GM18873 (cell line): ENCODE results near the gene OGT.
"Not testable (repeated sequence)": the region's sequence is repeated elsewhere in the genome, so short reads cannot be mapped to it uniquely, and the experiment has no call there.

Source experiments
- ATAC-seq: cut with Tn5 transposase; IDR thresholded peaks from one replicate; pipeline ENCODE4 v1.9.1; 2021; ENCODE audit warnings: mild to moderate bottlenecking, moderate library complexity, moderate number of reproducible peaks; ENCODE audit not compliant: unreplicated experiment, low FRiP score

The OGT gene

GRCh38 chrX:71532753-71533425, at the start of gene OGT:
Gene OGT, plus strand, starts transcription at chrX:71533104. Its CDS starts 196 bp downstream, at chrX:71533300.
- ATAC-seq, result peak; percentile 59

DNA sequence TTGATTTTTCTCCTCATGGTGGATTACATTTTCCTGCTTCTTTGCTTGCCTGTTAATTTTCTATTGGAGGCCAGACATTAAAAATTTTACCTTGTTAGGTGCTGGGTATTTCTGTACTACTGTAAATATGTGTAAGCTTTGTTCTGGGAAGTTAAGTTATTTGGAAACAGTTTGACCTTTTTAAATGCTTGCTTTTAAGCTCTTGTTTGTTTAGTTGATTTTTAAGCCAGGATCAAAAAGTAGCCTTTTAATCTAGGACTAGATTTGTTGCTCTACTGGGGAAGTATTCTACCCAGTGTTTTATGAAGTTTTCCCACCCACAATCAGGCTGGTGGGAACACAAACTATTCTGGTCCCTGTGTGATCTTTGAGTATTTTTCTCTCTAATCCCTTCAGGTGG, 45.1 kb upstream of the OGT start:
- no peak for ATAC-seq

GRCh38 chrX:71489540-71489939, 43.4 kb upstream of the OGT start:
- ATAC-seq, result no peak

DNA sequence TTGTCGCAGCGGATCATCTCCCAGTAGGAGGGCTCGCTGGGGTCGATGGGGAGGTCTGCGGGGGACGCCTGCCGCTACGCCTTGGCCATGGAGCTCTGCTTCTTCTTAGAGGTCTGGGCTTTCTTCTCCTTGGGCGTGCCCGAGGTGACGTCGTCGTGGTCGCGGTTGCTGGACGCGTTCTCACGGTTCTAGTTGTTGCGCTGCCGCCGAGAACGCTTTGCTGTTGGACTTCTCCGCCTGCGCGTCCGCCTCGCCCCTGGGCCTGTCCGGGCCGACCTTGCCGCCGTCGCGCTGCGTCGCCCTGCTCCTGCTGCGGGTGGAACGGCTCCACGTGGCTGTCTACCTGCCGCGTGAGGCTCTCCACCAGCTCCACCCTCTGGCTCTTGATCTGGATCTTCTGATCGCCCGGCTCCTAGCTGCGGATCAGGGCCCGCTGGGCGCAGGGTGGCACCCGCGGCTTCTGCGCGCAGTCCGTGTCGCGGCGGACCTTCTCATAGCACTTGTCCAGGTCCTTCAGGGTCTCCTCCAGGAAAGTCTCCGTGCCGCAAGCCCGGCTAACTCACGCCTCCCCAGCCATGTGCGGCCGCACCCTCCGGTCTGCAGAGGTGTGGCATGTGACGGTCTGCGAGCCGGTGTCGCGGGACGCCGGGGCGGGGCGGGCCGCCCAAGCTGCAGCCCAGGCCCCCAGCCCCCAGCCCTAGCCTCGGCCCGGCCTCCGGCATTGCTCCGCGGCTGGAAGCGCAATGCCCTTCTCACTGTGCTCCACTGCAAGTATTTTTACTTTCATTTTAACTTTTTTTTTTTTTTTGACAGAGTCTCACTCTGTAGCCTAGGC, 40.5 kb upstream of the OGT start:
- ATAC-seq, result no peak

GRCh38 chrX:71493111-71493613, 39.7 kb upstream of the OGT start:
- ATAC-seq, result no peak

- ATAC-seq, result not testable (repeated sequence)
These were observed 36.9 kb upstream of the OGT start for GRCh38 chrX:71495979-71496378.

DNA sequence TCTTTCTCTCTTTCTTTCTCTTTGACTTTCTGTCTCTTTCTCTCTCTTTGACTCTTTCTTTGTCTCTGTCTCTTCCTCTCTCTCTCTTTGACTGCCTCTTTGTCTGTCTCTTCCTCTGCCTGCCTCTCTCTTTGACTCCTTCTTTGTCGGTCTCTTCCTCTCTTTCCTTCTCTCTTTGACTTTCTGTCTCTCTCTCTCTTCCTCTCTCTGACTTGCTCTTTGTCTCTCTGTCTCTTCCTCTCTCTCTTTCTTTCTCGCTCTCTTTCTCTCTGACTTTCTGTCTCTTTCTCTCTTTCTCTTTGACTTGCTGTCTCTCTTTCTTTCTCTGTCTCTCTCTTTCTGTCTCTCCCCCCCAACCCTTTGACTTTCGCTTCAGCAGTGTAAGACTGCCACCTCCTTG, 36.4 kb upstream of the OGT start:
- ATAC-seq, result no peak

DNA sequence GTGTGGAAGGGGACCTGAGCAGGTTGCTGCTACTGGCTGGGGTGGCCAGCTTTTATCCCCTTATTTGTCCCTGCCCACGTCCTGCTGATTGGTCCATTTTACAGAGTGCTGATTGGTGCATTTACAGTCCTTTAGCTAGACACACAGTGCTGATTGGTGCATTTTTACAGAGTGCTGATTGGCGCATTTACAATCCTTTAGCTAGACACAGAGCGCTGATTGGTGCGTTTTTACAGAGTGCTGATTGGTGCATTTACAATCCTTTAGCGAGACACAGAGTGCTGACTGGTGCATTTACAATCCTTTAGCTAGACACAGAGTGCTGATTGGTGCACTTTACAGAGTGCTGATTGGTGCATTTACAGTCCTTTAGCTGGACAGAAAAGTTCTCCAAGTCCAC, 30.8 kb upstream of the OGT start:
- not testable (repeated sequence) for ATAC-seq

GRCh38 chrX:71504346-71504745, 28.6 kb upstream of the OGT start:
- no peak for ATAC-seq

DNA sequence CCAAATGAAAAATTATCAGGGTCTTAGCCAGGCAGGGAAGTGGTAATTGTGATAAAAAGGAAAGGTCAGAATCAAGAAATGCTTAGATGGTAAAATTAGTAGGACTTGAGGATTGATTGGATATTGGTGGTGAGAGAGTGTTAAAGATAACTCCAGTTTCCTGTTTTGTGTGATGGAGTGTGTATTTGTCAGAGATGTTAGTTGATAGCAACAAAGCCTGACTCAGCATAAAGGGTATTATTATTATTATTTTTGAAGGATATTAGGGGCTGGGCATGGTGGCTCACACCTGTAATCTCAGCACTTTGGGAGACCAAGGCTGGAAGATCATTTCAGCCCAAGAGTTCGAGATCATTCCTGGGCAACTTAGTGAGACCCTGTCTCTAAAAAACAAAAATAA, 23.6 kb upstream of the OGT start:
- ATAC-seq, result no peak

DNA sequence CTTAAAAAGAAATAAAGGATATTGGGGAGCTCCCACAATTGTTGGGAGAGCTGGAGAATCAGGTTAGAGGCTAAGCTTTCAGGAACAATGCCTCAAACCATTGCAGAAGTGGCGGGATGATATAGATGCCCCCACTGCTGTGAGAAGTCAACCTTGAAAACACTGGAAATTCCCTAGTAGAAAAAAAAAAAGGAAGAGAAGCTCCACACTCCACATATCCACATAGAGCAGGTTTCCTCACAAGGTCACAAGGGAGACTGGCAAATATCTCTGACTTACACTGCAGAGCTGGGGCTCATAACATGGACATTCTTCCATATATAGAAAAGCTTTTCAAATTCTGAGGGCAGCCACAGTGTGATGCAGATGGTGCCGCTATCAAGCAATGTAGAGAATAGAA, 22.7 kb upstream of the OGT start:
- no peak for ATAC-seq

GRCh38 chrX:71513731-71514130, 19.2 kb upstream of the OGT start:
- ATAC-seq, result not testable (repeated sequence)

DNA sequence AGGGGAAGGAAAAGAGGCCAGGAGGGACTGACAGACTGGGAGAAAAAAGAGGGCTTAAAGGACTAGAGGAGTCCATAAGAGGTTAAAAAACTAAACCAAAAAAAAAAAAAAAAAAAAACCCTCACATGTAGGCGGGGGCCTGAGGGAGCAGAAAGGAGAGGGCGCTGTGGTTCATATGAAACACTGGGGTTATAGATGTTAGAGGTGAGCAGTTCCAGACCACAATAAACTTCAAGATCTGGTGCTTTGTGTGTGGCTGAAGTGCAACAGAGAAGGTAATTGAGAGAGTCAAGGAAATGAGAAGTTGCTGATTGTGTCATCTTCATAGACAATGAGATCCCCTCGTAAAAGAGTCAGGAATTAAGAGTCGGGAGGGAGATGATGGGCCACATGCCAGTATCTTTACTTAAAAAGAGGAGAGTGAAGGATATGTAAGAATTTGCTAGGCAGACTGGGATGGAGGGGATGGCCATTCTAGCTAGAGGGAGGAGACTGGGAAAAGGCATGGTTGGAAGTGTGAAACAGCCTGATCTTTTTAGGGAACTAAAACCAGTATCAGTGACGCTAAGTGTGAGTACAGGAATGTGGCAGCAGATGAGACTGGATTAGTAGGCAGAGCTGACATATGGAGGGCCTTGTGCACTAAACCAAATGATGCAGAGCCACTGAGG, 18.4 kb upstream of the OGT start:
- no peak for ATAC-seq

DNA sequence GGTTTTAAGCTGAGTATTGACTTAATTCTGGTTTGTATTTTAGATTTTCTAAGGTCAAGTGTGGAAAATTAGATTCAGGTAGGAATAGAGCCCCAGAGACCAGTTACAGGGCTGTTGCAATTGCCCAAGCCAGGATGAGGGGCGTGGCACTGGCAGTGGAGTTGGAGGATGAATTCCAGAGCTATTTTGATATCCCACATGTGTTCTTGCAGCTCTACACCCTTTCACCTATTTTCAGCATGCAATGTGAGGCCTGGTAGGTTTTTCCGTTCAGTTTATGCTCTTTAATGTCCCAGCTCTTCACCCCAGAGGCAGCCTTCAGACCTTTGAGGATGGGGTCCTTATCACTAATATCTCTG, 17.9 kb upstream of the OGT start:
- no peak for ATAC-seq

DNA sequence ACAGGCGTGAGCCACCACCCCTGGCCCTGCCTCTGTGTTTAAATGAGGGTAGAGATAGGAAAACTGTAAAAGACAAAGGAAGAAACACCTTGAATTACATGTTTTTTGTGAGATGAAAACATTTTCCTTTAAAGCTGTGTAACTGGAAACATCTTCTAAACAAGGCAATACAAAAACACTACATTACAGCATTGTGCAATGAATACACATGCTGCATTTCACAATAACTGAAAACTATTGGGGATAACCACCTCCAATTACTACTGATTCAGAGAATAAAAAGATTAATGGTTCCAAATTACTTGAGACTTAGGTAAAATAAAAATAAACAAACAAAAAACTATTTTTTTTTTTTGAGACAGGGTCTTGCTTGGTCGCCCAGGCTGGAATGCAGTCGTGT, 7.6 kb upstream of the OGT start:
- ATAC-seq, result no peak

- ATAC-seq, result peak; percentile 19
These were observed 689 bp upstream of the OGT start for GRCh38 chrX:71532078-71532752.

- no peak for ATAC-seq
These were observed 579 bp downstream of the OGT start for GRCh38 chrX:71533516-71533850.

DNA sequence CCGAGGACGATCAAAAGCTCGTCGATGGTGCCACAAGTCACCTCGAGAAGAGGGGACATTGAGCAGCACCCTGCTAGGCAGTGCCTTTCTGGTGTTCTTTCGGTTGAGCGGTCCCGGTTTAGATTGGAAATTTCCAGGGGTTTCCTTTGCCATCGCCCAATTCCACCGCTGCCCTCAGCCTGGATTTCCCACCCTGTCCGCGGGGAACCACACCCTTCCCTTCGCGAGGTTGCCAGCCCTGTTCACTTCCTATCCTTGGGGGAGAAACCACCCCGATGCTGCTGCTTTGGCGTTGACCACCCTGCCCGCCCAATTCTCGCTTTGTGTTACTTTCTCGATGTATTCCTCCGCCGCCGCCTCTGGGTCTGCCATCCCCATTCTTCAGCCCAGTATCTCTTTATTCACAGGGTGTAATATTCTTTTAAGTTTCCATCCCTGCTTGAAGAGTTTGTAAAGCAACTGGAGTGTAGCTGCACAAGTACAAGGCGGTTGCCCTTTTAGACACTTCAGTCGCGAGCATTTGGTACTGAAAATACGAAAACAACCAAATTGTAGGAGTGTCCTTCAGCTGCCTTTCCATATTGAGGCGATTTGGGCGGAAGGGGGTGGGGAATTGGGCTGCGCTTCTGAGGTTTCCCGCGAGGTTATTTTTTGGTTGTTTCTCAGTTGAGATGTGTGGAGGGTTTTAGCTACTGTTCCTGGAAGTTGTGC, 1.1 kb downstream of the OGT start:
- ATAC-seq, result no peak

- ATAC-seq, result no peak
These were observed 2.1 kb downstream of the OGT start for GRCh38 chrX:71534773-71535544.

DNA sequence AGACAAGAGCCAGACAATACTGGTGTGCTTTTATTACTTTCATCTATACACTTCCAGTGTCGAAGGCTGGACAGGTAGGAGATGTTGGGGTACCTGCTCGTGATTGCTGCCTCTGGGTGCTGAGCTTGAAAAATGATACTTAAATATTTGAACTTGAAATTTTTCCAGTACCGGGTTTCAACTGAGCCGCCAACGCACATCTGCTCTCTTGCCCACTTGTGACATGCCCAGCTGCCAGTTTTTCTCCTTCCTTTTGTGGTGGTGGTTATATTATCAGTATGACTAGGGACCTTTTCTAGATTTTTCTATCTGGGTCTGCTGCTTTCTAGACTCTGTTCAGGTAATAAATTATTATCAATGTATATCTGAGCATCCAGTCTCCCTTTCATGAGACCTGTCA, 3.4 kb downstream of the OGT start:
- no peak for ATAC-seq
